HCT116 (cell line): Measurements from ENCODE around the gene LCOR.

Source experiments
- ELF1 ChIP-seq: IDR thresholded peaks from 2 replicates; pipeline ENCODE4 v1.6.1; 2012; ENCODE audit warnings: low read depth, borderline replicate concordance
- EZH2 ChIP-seq: fragments of 200-600 bp; sonication (generic); IDR thresholded peaks from 2 replicates; pipeline ENCODE4 v1.6.1; 2017; ENCODE audit warnings: antibody characterized with exemption, mixed run types
- POLR2A ChIP-seq: IDR thresholded peaks from 2 replicates; pipeline ENCODE4 v1.7.0; 2011; ENCODE audit warnings: borderline replicate concordance; ENCODE audit not compliant: insufficient read depth, insufficient read length; ENCODE audit errors: extremely low read depth
- POLR2AphosphoS5 ChIP-seq: IDR thresholded peaks from 2 replicates; pipeline ENCODE4 v1.6.1; 2011; ENCODE audit warnings: mild to moderate bottlenecking, low read depth, low read length, moderate library complexity

- TF ChIP-seq POLR2AphosphoS5 (no peak), POLR2A (no peak), ELF1 (no peak), EZH2 (no peak)
Observed at GRCh38 chr10:96902117-96902516, 70.0 kb downstream of the LCOR start.
